ENCODE measurements around the gene PRKCQ. TPM values are rescaled to one million over a fixed set of nuclear protein-coding genes. Genes with fewer than 3 reads are reported as not detected.

PRKCQ gene
- total and polyA plus RNA-seq, 2 of the 8 experiments (the other 6 are each of a cell fraction or from before 2014, with no cell fraction given): 9.1 to 22.6 TPM

GRCh38 chr10:6581778-6582228 is 1.7 kb upstream of the PRKCQ start:
- Histone ChIP-seq H3K23me2 (ENCODE audit: low read depth, low read length) (peaks cover 12% of the 10 kb centered on the region; the same call in 1 of the 2 replicates), H3K4me1 (replicated peaks in 1 of 4; ENCODE audit: control insufficient read depth in 3 of 4, insufficient read depth in 4 of 4, low read length in 3 of 4) (peaks cover 2 to 9% (median 8%) of the 10 kb centered on the region in 4 experiments; a peak in 6 of 7 replicates), H3K4ac (replicated peaks; ENCODE audit: insufficient read length, low read depth, low read length) (no peak overlapping the region), H2AK5ac (ENCODE audit: low read depth, low read length) (no peak overlapping the region), H3K9me3 (ENCODE audit: insufficient read depth in 2 of 2, low read depth in 1 of 2, low read length in 1 of 2) (no peaks in the 10 kb centered on the region), H3K14ac (ENCODE audit: insufficient read length) (no peak overlapping the region), H2BK15ac (ENCODE audit: low read length) (no peak overlapping the region), H4K91ac (replicated peaks; ENCODE audit: insufficient read length, low read length) (no peak overlapping the region), H2BK12ac (ENCODE audit: low read depth, low read length) (no peak overlapping the region), H3K36me3 (ENCODE audit: control insufficient read depth in 2 of 4, insufficient read depth in 4 of 4, low read length in 3 of 4) (peaks cover 3 to 36% (median 7%) of the 10 kb centered on the region in 4 experiments; a peak in 6 of 8 replicates), H2BK20ac (ENCODE audit: low read length) (no peak overlapping the region), H3K4me3 (ENCODE audit: extremely low read depth in 1 of 4, insufficient read depth in 2 of 4, low read depth in 3 of 4, low read length in 4 of 4) (peak overlapping the region in 3 of 4 experiments; percentile 10 to 71 (median 54); a peak in 4 of 8 replicates), H4K5ac (ENCODE audit: insufficient read length, low read depth, low read length) (peak overlapping the region; percentile 29), H2AFZ (ENCODE audit: low read length) (no peak overlapping the region), H2BK5ac (ENCODE audit: low read depth, low read length) (no peak overlapping the region), H3K79me2 (ENCODE audit: control insufficient read depth in 1 of 2, insufficient read depth in 2 of 2, low read length in 2 of 2) (peaks cover 3 to 26% of the 10 kb centered on the region in 2 experiments; a peak in 3 of 4 replicates), H4K8ac (ENCODE audit: extremely low read depth, insufficient read depth, low read length) (no peak overlapping the region), H3K18ac (ENCODE audit: extremely low read depth, low read length) (no peak overlapping the region), H3K4me2 (ENCODE audit: insufficient read depth in 1 of 2, low read depth in 2 of 2, low read length in 2 of 2) (peak overlapping the region; percentile 91 to 97), H3K23ac (ENCODE audit: insufficient read length) (no peak overlapping the region), H4K20me1 (replicated peaks in 1 of 2; ENCODE audit: control insufficient read depth in 1 of 2, insufficient read depth in 2 of 2, low read length in 2 of 2) (no peaks in the 10 kb centered on the region), H3K56ac (replicated peaks; ENCODE audit: insufficient read length, low read depth, low read length) (no peak overlapping the region), H3K79me1 (ENCODE audit: low read depth, low read length) (0 out of 2 replicates have a peak, but pooled peaks cover 2% of the 10 kb centered on the region), H3K9ac (replicated peaks in 1 of 4; ENCODE audit: extremely low read depth in 1 of 4, low read depth in 3 of 4, low read length in 3 of 4) (no peak overlapping the region), H3K27ac (ENCODE audit: low read depth, low read length) (no peak overlapping the region), H2BK120ac (replicated peaks; ENCODE audit: low read depth, low read length) (peak overlapping the region; percentile 24), H3K27me3 (replicated peaks in 1 of 4; ENCODE audit: control insufficient read depth in 3 of 4, extremely low read depth in 1 of 4, insufficient read depth in 3 of 4, low read length in 3 of 4) (peaks cover 0 to 5% (median 2%) of the 10 kb centered on the region in 4 experiments; a peak in 4 of 7 replicates)
- ChIA-PET POLR2A (ENCODE audit: partially characterized antibody) (no interaction called here), CTCF (ENCODE audit: partially characterized antibody) (interaction anchor here (0.7 to 3.3 kb wide), 19 partner anchors 9 to 167 kb away, joined by 3 to 24 read pairs (median 3); no protein-coding TSS in a partner anchor)
- no peak for DNase-seq (ENCODE audit: low read depth in 1 of 2, low spot score in 2 of 2)
- WGBS, 2 experiments (ENCODE audit: extremely low coverage in 1 of 2, insufficient coverage in 1 of 2, insufficient read length in 1 of 2, insufficient replicate concordance in 2 of 2, low coverage in 1 of 2, low lambda C conversion rate in 2 of 2, missing lambda C conversion rate in 1 of 2): 56% methylated on average over 7 of the region's 7 CpGs; no CpG with 5 or more reads in 1 of the 2 experiments
- FAIRE-seq: peak; percentile 76
- TF ChIP-seq RNF2 (IDR thresholded peaks at IDR 0.05; ENCODE audit: borderline replicate concordance, low read depth, low read length, missing control alignments, poor library complexity, severe bottlenecking) (no peak), SUZ12 (IDR thresholded peaks at IDR 0.05; ENCODE audit: low read length) (no peak), RFX5 (IDR thresholded peaks at IDR 0.05; ENCODE audit: borderline replicate concordance, low read depth, low read length) (no peak), GTF2F1 (IDR thresholded peaks at IDR 0.05; ENCODE audit: borderline replicate concordance, low read depth, low read length) (no peak), ATF2 (IDR thresholded peaks at IDR 0.05; ENCODE audit: low read length) (no peak), SP1 (IDR thresholded peaks at IDR 0.05; ENCODE audit: low read depth, low read length) (no peak), ASH2L (IDR thresholded peaks at IDR 0.05; ENCODE audit: low read length) (no peak), GABPA (IDR thresholded peaks at IDR 0.05; ENCODE audit: borderline replicate concordance, insufficient read depth, low read length) (no peak), CREB1 (IDR thresholded peaks at IDR 0.05) (0 out of 2 replicates have a peak, but pooled peaks have one; percentile 25), EP300 (IDR thresholded peaks at IDR 0.05; ENCODE audit: borderline replicate concordance in 1 of 2, low read depth in 2 of 2, low read length in 2 of 2) (no peak), CTBP2 (IDR thresholded peaks at IDR 0.05; ENCODE audit: borderline replicate concordance, insufficient read depth, insufficient read length, low read length) (no peak)
